Testis (tissue), 2 donors: Measurements from ENCODE around the gene HOXA5.

ENCODE experiments used
- CTCF ChIP-seq, 3 experiments: fragments of 450-650 bp in 2 of 3; fragments of 200-600 bp in 1 of 3; sonication (generic) in 1 of 3; IDR thresholded peaks; one replicate each; pipeline ENCODE4 v1.5.1; 2016 to 2019; ENCODE audit warnings: antibody characterized with exemption in 3 of 3, mild to moderate bottlenecking in 2 of 3, moderate library complexity in 1 of 3
- POLR2A ChIP-seq: fragments of 450-650 bp; IDR thresholded peaks from one replicate; pipeline ENCODE4 v1.6.1; 2017; ENCODE audit warnings: antibody characterized with exemption, mild to moderate bottlenecking, moderate library complexity

GRCh38 chr7:27152816-27153442, 9.4 kb upstream of the HOXA5 start:
- TF ChIP-seq CTCF (IDR thresholded peaks at IDR 0.05) (no peak), POLR2A (no peak)
